KOPT-K1 (cell line): Measurements from ENCODE around the gene TIMP2.
"Not testable (repeated sequence)": the region's sequence is repeated elsewhere in the genome, so short reads cannot be mapped to it uniquely, and the experiment has no call there.

Experiments
- H3K27ac ChIP-seq: fragments of 200-600 bp; sonication (generic); 2 replicates; pipeline ENCODE4 v1.5.1; 2016; ENCODE audit warnings: antibody characterized with exemption, mild to moderate bottlenecking, low read depth, low read length; ENCODE audit not compliant: poor library complexity, severe bottlenecking
- H3K36me3 ChIP-seq: fragments of 200-600 bp; sonication (generic); 2 replicates; pipeline ENCODE4 v1.5.1; 2017; ENCODE audit warnings: antibody characterized with exemption, mild to moderate bottlenecking, low read length, moderate library complexity; ENCODE audit not compliant: insufficient read depth
- H3K9me3 ChIP-seq: fragments of 200-600 bp; sonication (generic); 2 replicates; pipeline ENCODE4 v1.5.1; 2017; ENCODE audit warnings: antibody characterized with exemption, low read length, mild to moderate bottlenecking; ENCODE audit not compliant: insufficient read depth, poor library complexity, severe bottlenecking

The TIMP2 gene

GRCh38 chr17:78910497-78911284, 14.5 kb downstream of the TIMP2 start:
- Histone ChIP-seq H3K36me3 (no peaks in the 10 kb centered on the region), H3K27ac (no peak overlapping the region), H3K9me3 (no peaks in the 10 kb centered on the region)

GRCh38 chr17:78908426-78908825, 16.8 kb downstream of the TIMP2 start:
- no peaks in the 10 kb centered on the region for H3K9me3 ChIP-seq
- no peak overlapping the region for H3K27ac ChIP-seq
- no peaks in the 10 kb centered on the region for H3K36me3 ChIP-seq

GRCh38 chr17:78905541-78905940, 19.6 kb downstream of the TIMP2 start:
- Histone ChIP-seq H3K27ac (no peak overlapping the region), H3K9me3 (no peaks in the 10 kb centered on the region), H3K36me3 (no peaks in the 10 kb centered on the region)

GRCh38 chr17:78905116-78905515, 20.1 kb downstream of the TIMP2 start:
- Histone ChIP-seq H3K36me3 (no peaks in the 10 kb centered on the region), H3K9me3 (no peaks in the 10 kb centered on the region), H3K27ac (no peak overlapping the region)

GRCh38 chr17:78904371-78904770, 20.8 kb downstream of the TIMP2 start:
- no peaks in the 10 kb centered on the region for H3K36me3 ChIP-seq
- H3K27ac ChIP-seq: no peak overlapping the region
- no peaks in the 10 kb centered on the region for H3K9me3 ChIP-seq

- Histone ChIP-seq H3K9me3 (no peaks in the 10 kb centered on the region), H3K27ac (peak within 1 kb of the TSS; percentile 4), H3K36me3 (no peaks in the 10 kb centered on the region)
Observed at GRCh38 chr17:78903101-78903779, 21.9 kb downstream of the TIMP2 start, which contains the start of gene CEP295NL. Gene CEP295NL (minus strand): TSS chr17:78903201. CDS start chr17:78901828, 1,373 bp downstream.

- not testable (repeated sequence) for H3K27ac ChIP-seq, H3K36me3 ChIP-seq, H3K9me3 ChIP-seq
Observed at GRCh38 chr17:78902231-78902630, 23.0 kb downstream of the TIMP2 start.

- Histone ChIP-seq H3K9me3 (no peaks in the 10 kb centered on the region), H3K36me3 (no peaks in the 10 kb centered on the region), H3K27ac (no peak overlapping the region)
Observed at GRCh38 chr17:78901806-78902205, 23.4 kb downstream of the TIMP2 start.

- H3K27ac ChIP-seq: no peak overlapping the region
- no peaks in the 10 kb centered on the region for H3K36me3 ChIP-seq
- no peaks in the 10 kb centered on the region for H3K9me3 ChIP-seq
Observed at GRCh38 chr17:78900816-78901215, 24.4 kb downstream of the TIMP2 start.

- H3K27ac ChIP-seq: no peak overlapping the region
- H3K36me3 ChIP-seq: no peaks in the 10 kb centered on the region
- no peaks in the 10 kb centered on the region for H3K9me3 ChIP-seq
Observed at GRCh38 chr17:78899361-78900260, 25.6 kb downstream of the TIMP2 start.

- Histone ChIP-seq H3K27ac (no peak overlapping the region), H3K36me3 (no peaks in the 10 kb centered on the region), H3K9me3 (no peaks in the 10 kb centered on the region)
Observed at GRCh38 chr17:78898947-78899346, 26.2 kb downstream of the TIMP2 start.

- H3K27ac ChIP-seq: no peak overlapping the region
- no peaks in the 10 kb centered on the region for H3K36me3 ChIP-seq
- no peaks in the 10 kb centered on the region for H3K9me3 ChIP-seq
Observed at GRCh38 chr17:78898075-78898836, 26.9 kb downstream of the TIMP2 start.

GRCh38 chr17:78897664-78898047, 27.5 kb downstream of the TIMP2 start:
- H3K27ac ChIP-seq: no peak overlapping the region
- no peaks in the 10 kb centered on the region for H3K9me3 ChIP-seq
- H3K36me3 ChIP-seq: no peaks in the 10 kb centered on the region

GRCh38 chr17:78896834-78897663, 28.1 kb downstream of the TIMP2 start:
- Histone ChIP-seq H3K27ac (no peak overlapping the region), H3K9me3 (no peaks in the 10 kb centered on the region), H3K36me3 (no peaks in the 10 kb centered on the region)
